Memory B cell (primary cell): Measurements from ENCODE around the gene PAM.
"Not testable (repeated sequence)": the region's sequence is repeated elsewhere in the genome, so short reads cannot be mapped to it uniquely, and the experiment has no call there.

Source experiments
- ATAC-seq: fragments of 150-1000 bp; cut with Tn5 transposase; 2 replicates; pipeline ENCODE4 v1.10.0; 2021; ENCODE audit warnings: low read depth, mild to moderate bottlenecking, moderate library complexity
- DNase-seq, 2 donors: peaks; one replicate each; pipeline ENCODE4 v3.0.0; 2022; ENCODE audit warnings: low spot score in 2 of 2
- H3K27ac Mint-ChIP-seq: one replicate; pipeline ENCODE4 v1.8.0; 2022; ENCODE audit warnings: mild to moderate bottlenecking, moderate library complexity, mixed read lengths
- H3K27me3 Mint-ChIP-seq: one replicate; pipeline ENCODE4 v1.8.0; 2022; ENCODE audit warnings: mixed read lengths
- H3K36me3 Mint-ChIP-seq: one replicate; pipeline ENCODE4 v1.8.0; 2022; ENCODE audit warnings: mild to moderate bottlenecking, mixed read lengths
- H3K4me1 Mint-ChIP-seq: one replicate; pipeline ENCODE4 v1.8.0; 2022; ENCODE audit warnings: mixed read lengths
- H3K4me3 Mint-ChIP-seq: one replicate; pipeline ENCODE4 v1.8.0; 2022; ENCODE audit warnings: mild to moderate bottlenecking, moderate library complexity, mixed read lengths
- H3K9me3 Mint-ChIP-seq: one replicate; pipeline ENCODE4 v1.8.0; 2022; ENCODE audit warnings: mixed read lengths

PAM gene

DNA sequence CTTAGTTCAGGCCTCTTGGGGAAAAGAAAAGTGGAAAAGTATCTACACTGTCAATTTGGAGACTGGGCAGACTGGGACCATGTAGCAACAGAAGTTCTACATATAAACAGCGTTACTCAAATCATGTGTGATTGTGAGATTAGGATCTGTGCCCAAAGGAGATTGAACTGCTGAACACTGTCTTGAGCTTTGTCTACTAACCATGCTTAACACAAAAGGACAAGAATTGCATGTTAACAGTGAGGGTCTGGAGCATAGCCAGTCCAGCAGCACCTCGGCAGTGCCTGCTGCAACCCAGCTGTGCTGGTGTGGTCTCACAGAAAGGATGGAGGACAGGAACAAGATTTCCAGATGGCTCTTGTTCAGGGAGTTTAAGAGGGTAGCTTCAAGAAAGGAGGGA is 5.7 kb downstream of the PAM start:
- no peak for ATAC-seq
- no peak overlapping the region for H3K4me3 Mint-ChIP-seq
- no peaks in the 10 kb centered on the region for H3K36me3 Mint-ChIP-seq
- peaks cover 3% of the 10 kb centered on the region for H3K27me3 Mint-ChIP-seq
- peak overlapping the region; percentile 40 for H3K27ac Mint-ChIP-seq
- DNase-seq = no peak
- peaks cover 13% of the 10 kb centered on the region for H3K4me1 Mint-ChIP-seq
- H3K9me3 Mint-ChIP-seq = no peaks in the 10 kb centered on the region

DNA sequence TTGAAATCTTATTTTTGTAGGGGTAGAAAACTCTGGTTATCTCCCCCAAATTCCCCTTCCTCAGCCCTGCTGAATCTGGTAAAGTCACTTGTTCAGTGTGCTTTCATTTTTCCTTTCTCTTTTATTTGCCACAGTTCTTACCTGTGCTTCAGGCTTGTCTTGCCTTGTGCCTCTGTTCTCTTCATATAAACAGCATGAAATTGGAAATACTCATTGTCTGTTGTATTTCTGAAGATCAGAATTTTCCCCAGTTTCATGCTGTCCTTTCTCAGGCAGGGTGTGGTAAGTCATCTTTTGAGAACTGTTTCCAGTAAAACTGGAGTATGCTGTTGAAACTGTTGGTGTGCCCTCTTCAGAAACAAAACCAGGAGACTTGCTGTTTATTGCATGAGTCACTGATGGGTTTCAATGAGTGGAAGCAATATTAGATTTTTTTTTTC is 7.0 kb downstream of the PAM start:
- Mint-ChIP-seq H3K27ac (no peak overlapping the region), H3K4me3 (peak overlapping the region; percentile 2), H3K36me3 (no peaks in the 10 kb centered on the region), H3K4me1 (peaks cover 9% of the 10 kb centered on the region), H3K9me3 (no peaks in the 10 kb centered on the region), H3K27me3 (peaks cover 3% of the 10 kb centered on the region)
- ATAC-seq (peak; percentile 71), DNase-seq (no peak)

DNA sequence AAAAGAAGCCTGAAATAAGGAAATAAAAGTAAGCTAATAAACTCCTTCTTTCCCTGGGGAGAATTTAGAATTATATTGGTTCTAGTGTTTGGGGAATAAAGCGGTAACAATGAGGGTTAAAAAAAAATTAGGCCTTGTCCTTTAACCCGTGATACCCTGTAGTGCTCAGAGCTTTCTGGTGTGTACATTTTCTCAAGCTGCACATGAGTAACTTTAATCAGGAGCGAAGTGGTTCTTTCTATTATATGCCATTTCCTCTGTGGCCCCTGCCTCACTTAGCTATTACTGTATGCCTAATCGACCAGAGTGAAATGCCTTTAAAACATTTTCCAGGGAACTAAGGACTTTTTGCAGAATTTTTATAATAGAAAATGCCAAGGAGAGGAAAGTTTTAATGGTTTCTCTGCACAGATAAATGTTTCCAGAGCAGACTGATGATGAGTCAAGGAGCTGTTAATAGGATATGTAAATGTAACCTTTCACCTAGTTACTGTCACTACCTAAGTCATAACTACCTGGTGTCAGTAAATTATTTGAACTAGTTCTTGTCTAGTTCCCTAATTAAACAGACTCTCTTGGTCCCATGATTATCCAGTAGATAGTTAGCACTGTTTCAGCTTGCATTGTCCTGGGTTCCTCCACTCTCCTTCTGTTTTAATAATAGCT is 7.6 kb downstream of the PAM start:
- H3K4me1 Mint-ChIP-seq = peaks cover 9% of the 10 kb centered on the region
- no peak overlapping the region for H3K27ac Mint-ChIP-seq
- H3K4me3 Mint-ChIP-seq = no peak overlapping the region
- DNase-seq (no peak), ATAC-seq (peak; percentile 33)
- H3K27me3 Mint-ChIP-seq = peaks cover 3% of the 10 kb centered on the region
- no peaks in the 10 kb centered on the region for H3K36me3 Mint-ChIP-seq
- no peaks in the 10 kb centered on the region for H3K9me3 Mint-ChIP-seq

DNA sequence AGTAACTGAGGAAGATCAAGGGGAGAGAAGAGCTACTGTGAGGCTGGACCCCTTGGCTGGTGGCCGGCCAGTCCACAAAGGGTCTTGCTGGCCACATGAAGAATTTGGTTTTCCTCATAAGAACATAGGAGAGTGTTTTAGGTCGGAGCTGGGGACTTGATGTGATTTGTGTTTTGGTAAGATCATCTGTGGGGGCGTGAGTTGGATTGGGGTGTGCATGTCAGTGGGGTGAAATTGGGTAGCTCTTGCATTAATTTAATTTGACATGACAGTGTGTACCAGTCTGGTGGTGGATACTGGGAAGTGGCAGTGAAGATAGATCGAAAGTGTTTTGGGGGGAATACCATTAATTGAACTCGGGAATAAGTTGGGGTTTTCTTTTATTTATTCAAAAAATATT is 8.6 kb downstream of the PAM start:
- H3K27me3 Mint-ChIP-seq = peaks cover 3% of the 10 kb centered on the region
- H3K27ac Mint-ChIP-seq = no peak overlapping the region
- no peak for DNase-seq
- H3K4me3 Mint-ChIP-seq = no peak overlapping the region
- no peaks in the 10 kb centered on the region for H3K36me3 Mint-ChIP-seq
- peaks cover 9% of the 10 kb centered on the region for H3K4me1 Mint-ChIP-seq
- ATAC-seq = no peak
- H3K9me3 Mint-ChIP-seq = no peaks in the 10 kb centered on the region

DNA sequence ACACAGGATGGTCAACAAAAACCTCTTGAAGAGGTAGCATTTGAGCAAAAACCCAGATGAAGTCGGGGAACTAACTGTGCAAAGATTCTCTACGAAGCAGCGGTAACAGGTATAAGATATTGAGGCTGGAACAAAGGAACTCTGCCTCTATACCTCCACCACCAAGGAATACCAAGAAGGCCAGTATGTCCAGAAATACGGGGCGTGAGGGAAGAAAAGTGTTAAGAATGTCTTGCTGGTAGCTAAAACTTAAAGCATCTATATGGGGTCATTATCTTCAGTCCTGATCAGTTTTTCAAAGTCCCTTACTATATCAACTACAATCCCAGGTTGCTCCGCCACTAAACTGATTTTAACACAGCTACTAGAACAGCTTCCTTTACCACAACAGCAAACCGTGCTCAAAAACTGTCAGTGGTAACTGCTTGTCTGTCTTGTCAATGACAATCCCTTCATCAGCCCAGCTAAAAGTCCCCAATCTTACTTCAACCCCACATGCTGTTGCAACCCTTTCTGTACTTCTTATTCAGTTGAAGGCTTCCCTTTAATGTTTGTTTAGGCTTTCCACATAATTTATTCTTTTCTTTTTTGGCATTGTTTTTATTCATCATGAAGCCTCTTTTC is 9.4 kb downstream of the PAM start:
- no peak for DNase-seq
- Mint-ChIP-seq H3K9me3 (no peaks in the 10 kb centered on the region), H3K27ac (no peak overlapping the region), H3K4me1 (peaks cover 7% of the 10 kb centered on the region), H3K27me3 (peaks cover 2% of the 10 kb centered on the region), H3K4me3 (no peak overlapping the region), H3K36me3 (no peaks in the 10 kb centered on the region)
- no peak for ATAC-seq

DNA sequence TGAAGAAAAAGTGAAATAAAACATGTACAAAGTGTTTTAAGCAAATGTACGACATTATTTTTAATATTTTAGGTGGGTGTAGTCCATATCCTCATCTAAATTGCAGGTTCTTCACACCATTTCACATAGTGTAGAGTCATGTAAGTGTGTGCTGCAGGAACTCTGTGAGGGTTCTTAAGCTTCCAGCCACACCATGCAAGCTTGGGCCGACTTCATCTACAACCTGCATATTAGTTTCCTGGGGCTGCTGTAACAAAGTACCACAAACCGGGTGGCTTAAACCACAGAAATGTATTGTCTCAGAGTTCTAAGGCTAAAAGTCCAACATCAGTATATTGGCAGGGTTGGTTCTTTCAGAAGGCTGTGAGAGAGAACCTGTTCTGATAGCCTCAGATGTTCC is 10.2 kb downstream of the PAM start:
- no peak for DNase-seq
- no peak for ATAC-seq
- peaks cover 2% of the 10 kb centered on the region for H3K27me3 Mint-ChIP-seq
- no peaks in the 10 kb centered on the region for H3K36me3 Mint-ChIP-seq
- no peak overlapping the region for H3K27ac Mint-ChIP-seq
- H3K4me1 Mint-ChIP-seq = peaks cover 7% of the 10 kb centered on the region
- no peak overlapping the region for H3K4me3 Mint-ChIP-seq
- H3K9me3 Mint-ChIP-seq = no peaks in the 10 kb centered on the region

DNA sequence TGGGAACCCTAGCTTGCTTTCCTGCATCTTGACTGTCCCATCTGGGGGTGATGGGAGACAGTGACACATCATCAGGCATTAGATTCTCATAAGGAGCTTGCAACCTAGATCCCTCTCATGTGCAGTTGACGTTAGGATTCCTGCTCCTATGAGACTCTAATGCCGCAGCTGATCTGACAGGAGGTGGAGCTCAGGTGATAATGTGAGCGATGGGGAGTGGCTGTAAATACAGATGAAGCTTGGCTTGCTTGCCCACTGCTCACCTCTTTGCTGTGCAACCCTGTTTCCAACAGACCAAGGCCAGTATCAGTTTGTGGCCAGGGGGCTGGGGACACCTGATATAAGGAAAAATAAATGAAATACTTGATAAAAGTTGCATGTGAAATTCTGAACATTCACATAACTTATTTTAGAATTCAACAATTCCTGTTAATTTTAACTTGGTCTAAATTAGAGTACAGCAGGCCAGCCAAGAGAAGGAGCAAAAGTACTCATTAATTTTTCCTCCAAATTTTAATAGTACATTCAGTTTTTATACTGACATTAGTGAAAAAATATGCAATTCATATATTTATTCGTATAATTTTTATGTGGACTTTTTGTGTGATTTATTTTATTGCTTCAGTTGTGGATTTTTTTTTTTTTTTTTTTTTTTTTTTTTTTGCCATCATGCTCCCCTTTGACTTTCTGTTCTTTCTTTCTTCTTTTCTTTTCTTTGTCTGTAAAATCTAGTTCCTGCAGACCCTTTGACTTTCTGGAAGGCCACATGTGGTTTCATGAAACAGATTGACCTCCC is 11.4 kb downstream of the PAM start:
- Mint-ChIP-seq H3K27ac (no peak overlapping the region), H3K27me3 (peaks cover 2% of the 10 kb centered on the region), H3K36me3 (no peaks in the 10 kb centered on the region), H3K4me3 (no peak overlapping the region), H3K9me3 (no peaks in the 10 kb centered on the region), H3K4me1 (peaks cover 4% of the 10 kb centered on the region)
- no peak for ATAC-seq
- DNase-seq = no peak

DNA sequence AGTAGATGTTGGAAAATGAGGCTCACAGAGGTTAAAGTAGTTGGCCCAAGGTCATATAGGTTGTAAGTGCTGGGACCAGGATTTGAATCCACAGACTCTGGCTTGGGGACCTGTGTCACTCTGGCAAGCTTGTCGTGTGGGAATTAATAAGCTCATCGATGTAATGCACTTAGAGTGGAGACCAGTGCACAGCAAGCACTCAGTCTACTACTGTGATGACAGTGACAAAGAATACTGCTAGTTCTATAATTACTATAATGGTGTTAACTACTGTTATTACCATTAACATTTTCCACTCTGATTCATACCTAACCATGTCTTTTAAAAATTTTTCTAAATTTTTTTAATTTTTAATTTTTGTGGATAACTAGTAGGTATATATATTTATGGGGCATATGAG is 12.8 kb downstream of the PAM start:
- Mint-ChIP-seq H3K36me3 (no peaks in the 10 kb centered on the region), H3K4me3 (no peak overlapping the region), H3K27me3 (peaks cover 2% of the 10 kb centered on the region), H3K9me3 (no peaks in the 10 kb centered on the region), H3K27ac (no peak overlapping the region), H3K4me1 (no peaks in the 10 kb centered on the region)
- DNase-seq (no peak), ATAC-seq (no peak)

DNA sequence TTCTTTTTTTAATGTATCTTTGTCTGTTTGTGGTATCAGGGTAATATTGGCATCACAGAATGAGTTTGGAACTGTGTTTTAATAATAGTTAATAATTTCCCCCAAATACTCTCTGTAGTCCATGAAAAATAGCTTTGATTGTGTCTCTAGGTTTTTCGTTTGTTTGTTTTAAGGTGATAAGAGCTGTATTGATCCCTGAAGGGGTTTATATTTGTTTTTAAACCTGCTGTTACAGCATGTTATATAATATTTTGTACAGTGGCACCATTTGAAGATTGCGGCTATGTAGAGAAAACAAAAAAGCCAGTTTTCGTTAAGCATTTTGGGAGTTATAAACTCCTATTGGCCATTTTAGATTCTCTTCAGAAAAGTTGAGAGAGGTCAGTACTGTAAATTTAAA is 15.7 kb downstream of the PAM start:
- Mint-ChIP-seq H3K36me3 (no peaks in the 10 kb centered on the region), H3K9me3 (peaks cover 1% of the 10 kb centered on the region), H3K27ac (no peak overlapping the region), H3K4me3 (no peak overlapping the region), H3K27me3 (no peaks in the 10 kb centered on the region), H3K4me1 (no peaks in the 10 kb centered on the region)
- ATAC-seq = no peak
- DNase-seq = no peak

DNA sequence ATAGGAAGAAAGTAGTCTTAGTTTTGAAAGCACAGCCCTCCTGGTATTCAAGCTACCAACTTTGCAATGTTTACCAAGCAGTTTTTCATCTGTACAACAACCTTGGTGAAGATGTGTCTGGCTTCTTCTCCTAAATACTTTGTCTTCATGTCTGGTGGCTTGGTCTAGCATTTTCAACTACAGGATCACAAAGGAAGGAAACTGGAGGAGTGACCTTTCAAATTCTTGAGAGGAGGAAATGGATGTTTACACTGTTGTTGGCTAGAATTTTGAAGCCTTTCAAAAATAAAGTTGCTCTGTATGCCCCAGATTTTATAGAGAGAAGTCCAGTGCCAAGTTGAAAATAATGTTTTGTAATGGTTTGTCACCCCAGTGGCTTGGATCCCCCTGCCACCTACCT is 16.3 kb downstream of the PAM start:
- DNase-seq = no peak
- no peak overlapping the region for H3K4me3 Mint-ChIP-seq

DNA sequence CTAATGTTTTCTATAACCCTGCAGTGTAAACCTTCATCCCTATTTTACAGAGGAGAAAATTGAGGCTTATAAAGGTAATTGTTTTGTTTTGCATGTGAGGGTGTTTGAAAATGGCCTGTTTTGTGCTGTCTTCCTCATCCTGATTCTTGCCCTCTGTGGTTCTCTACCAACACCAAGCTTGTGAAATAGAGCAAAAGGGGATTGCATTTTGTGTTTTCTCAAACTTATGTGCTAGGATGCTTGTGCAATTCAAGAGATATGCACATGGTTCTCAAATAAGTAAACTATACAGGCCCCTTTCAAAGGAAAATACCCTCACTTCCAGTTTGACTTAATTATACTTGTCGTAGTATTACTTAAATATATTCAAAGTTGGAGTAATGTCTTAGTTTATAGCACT is 17.2 kb downstream of the PAM start:
- no peak overlapping the region for H3K27ac Mint-ChIP-seq
- peaks cover 2% of the 10 kb centered on the region for H3K9me3 Mint-ChIP-seq
- no peaks in the 10 kb centered on the region for H3K27me3 Mint-ChIP-seq
- DNase-seq (no peak), ATAC-seq (no peak)
- H3K36me3 Mint-ChIP-seq = no peaks in the 10 kb centered on the region
- no peak overlapping the region for H3K4me3 Mint-ChIP-seq
- H3K4me1 Mint-ChIP-seq = no peaks in the 10 kb centered on the region

More for the DNA sequence above, 16.3 kb downstream of the PAM start:
- H3K27me3 Mint-ChIP-seq = no peaks in the 10 kb centered on the region
- no peak overlapping the region for H3K27ac Mint-ChIP-seq
- peaks cover 2% of the 10 kb centered on the region for H3K9me3 Mint-ChIP-seq
- no peak for ATAC-seq
- H3K4me1 Mint-ChIP-seq = no peaks in the 10 kb centered on the region
- H3K36me3 Mint-ChIP-seq = no peaks in the 10 kb centered on the region

DNA sequence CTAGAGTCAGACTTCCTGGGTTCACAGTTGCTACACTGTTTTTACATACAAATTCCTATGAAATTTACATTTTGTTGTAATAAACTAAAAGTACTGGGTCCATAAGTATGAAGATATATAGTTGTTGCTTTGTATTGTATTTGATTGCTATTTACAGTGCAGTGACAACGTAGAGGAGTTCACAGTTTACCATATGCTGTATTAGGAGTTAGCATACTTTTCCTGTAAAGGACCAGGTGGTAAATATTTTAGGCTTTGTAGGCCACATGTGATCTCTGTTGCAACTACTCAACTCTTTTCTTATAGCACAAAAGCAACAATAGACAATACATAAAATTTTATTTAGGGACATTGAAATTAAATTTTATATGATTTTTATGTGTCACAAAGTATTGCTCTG is 18.0 kb downstream of the PAM start:
- no peak overlapping the region for H3K27ac Mint-ChIP-seq
- peaks cover 2% of the 10 kb centered on the region for H3K9me3 Mint-ChIP-seq
- no peaks in the 10 kb centered on the region for H3K27me3 Mint-ChIP-seq
- DNase-seq = no peak
- no peak overlapping the region for H3K4me3 Mint-ChIP-seq
- no peak for ATAC-seq
- H3K4me1 Mint-ChIP-seq = no peaks in the 10 kb centered on the region
- H3K36me3 Mint-ChIP-seq = no peaks in the 10 kb centered on the region

DNA sequence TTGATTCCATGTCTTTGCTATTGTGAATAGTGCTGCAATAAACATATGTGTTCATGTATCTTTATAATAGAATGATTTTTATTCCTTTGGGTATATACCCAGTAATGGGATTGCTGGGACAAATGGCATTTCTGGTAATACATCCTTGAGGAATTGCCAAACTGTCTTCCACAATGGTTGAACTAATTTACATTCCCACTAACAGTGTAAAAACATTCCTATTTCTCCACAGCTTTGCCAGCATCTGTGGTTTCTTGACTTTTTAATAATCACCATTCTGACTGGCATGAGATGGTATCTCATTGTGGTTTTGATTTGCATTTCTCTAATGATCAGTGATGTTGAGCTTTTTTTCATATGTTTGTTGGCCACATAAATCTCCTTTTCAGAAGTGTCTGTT is 20.7 kb downstream of the PAM start:
- H3K27ac Mint-ChIP-seq, H3K4me1 Mint-ChIP-seq, DNase-seq, ATAC-seq, H3K4me3 Mint-ChIP-seq, H3K36me3 Mint-ChIP-seq, H3K9me3 Mint-ChIP-seq, H3K27me3 Mint-ChIP-seq: not testable (repeated sequence)

DNA sequence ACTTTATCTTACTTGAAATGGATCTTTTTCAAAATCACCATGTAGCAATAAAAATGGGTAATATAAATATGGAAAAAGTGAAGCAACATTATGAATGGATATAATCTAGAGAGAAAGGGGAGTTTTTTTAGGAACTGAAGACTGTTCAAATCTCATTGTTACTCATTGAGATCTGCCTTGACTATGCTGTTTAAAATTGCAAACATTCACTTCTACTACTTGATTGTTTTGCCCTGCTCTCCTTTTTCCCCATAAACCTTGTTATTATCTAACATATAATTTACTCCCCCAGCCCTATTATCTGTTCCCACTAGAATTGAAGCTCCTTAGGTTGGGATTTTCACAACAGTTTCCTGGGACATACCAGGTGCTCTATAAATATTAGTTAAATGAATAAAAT is 22.0 kb downstream of the PAM start:
- Mint-ChIP-seq H3K9me3 (peaks cover 2% of the 10 kb centered on the region), H3K36me3 (no peaks in the 10 kb centered on the region), H3K27me3 (no peaks in the 10 kb centered on the region), H3K4me1 (peaks cover 5% of the 10 kb centered on the region), H3K4me3 (no peak overlapping the region), H3K27ac (no peak overlapping the region)
- DNase-seq (no peak), ATAC-seq (no peak)
